GM21367 (cell line): ENCODE measurements around the gene MAP3K21.

Experiments
- ATAC-seq: cut with Tn5 transposase; IDR thresholded peaks from one replicate; pipeline ENCODE4 v1.9.1; 2021; ENCODE audit not compliant: unreplicated experiment

Gene MAP3K21

GRCh38 chr1:233327651-233328141 is at the start of gene MAP3K21:
MAP3K21 (plus strand) TSS chr1:233327724; CDS start chr1:233328029, 305 bp downstream.
- peak; percentile 38 for ATAC-seq

- no peak for ATAC-seq
Measured at GRCh38 chr1:233278631-233279030, 48.9 kb upstream of the MAP3K21 start.

DNA sequence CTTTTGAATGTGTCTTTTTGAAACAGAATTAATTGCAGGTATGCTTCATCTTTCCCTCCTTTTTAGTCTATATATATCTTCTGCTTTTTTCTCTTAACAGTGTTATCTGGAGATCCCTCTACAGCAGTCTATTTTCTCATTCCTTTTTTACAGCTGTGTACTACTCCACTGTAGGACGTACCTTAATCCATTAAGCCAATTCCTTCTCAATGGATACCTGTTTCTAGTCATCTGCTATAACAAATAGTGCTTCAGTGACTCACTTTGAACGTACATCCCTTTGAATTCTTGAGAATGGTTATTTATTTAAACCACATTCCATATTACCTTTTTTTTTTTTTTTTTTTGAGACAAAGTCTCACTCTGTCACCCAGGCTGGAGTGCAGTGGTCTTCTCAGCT is 47.6 kb upstream of the MAP3K21 start:
- no peak for ATAC-seq

- peak; percentile 90 for ATAC-seq
Measured at GRCh38 chr1:233281711-233282581, 45.6 kb upstream of the MAP3K21 start.

GRCh38 chr1:233282582-233282886 is 45.0 kb upstream of the MAP3K21 start:
- no peak for ATAC-seq

GRCh38 chr1:233289676-233290075 is 37.8 kb upstream of the MAP3K21 start:
- ATAC-seq = no peak

DNA sequence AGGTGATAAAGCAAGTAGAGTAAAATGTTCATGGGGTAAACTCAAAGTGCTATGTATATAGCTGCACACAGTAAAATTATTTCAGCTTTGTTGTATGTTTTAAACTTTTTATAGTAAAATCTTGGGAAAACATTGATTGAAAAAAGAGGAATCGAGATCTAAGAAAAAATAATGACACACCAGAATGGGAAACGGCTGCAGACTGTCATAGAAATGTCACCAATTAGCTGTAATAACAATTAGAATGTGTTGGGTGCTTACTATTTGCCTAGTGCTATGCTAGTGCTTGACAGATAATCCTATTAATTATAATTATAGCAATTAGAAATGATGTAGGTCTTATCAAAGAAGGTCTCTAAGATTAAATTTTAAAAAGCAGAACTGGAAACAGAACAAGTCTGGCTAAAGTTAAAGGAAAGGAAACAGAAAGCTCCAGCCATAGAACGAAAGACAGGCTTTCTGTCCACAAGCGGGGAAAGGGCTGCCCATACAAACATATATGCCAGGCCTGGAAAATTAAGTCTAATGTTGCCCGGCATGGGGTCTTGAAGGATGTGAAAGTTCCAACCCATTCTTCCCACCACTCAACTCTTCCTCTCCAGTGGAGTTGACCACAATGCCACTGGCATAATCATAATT is 37.0 kb upstream of the MAP3K21 start:
- ATAC-seq = no peak

DNA sequence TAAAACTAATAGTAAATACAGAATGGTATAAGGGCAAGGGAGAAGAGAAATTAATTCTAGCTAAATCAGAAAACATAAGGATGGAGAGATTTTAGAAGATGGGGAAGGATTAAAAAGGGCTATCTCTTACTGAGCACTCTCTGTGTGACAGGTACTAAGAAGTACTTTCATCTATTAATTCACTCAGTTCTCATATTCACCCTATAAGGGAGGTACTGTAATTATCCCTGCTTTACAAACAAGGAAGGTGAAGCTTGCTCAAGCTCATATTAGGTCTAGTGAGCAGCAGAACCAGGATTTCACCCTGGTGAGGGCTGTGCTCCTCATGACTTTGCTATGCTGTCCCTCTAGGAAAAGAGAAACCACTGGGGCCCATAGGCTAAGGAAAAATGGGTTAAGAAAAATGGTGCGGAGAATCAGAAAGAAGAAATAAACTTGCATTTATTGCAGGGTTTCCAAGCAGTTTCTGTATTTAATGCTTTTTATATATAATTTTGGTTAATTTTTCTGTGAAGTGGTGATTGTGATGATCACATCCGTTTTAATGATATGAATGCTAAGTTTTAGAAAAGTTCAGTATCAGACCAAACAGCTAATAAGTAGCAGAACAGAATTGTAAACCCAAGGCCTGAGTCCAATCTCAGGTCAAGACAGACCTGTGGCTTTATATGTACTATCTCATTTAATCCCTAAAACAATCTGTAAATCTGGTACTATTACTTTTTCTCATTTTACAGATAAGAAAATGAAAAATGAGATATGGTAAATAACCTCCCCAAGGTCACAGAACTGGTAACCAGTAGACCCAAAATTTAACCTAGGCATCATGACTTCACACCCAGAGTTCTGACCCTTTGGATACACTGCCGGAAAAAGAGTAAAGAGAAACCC is 33.7 kb upstream of the MAP3K21 start:
- ATAC-seq = no peak

DNA sequence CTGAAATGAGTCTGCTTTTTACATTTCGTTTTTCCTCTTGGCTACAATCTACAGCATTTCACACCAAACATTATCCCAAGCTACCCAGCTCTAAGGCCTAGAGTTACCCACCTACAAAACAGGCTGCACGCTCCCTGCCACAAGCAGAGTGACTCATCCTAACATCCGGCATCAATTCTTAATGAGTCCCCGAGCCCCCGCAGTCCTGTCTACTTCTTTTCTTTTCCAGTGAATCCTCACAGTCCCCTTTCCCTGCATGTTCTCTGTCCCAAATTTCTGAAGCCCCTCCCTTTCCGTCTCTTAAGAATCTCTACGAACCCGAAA is 32.6 kb upstream of the MAP3K21 start:
- ATAC-seq = no peak

- ATAC-seq = peak; percentile 95
Measured at GRCh38 chr1:233295237-233295974, 32.1 kb upstream of the MAP3K21 start, which contains the start of gene PCNX2. PCNX2 (minus strand) TSS chr1:233295725; CDS start chr1:233295478, 247 bp downstream.

DNA sequence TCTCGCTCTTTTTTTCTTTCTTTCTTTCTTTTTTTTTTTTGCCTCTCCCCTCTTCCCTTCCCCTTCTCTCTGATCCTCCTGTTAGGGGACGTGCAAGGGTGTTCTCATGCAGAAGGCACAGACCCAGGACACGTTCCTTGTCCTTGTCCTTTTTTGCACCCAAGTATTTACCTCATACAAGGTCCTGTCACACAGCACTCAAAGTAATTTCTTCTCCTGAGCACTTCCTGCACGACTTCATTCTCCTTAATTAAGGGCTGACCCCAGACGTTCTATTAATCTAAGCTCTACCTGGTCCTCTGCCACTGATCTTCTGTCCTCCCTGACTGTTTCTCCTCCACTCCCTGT is 31.6 kb upstream of the MAP3K21 start:
- ATAC-seq = no peak

DNA sequence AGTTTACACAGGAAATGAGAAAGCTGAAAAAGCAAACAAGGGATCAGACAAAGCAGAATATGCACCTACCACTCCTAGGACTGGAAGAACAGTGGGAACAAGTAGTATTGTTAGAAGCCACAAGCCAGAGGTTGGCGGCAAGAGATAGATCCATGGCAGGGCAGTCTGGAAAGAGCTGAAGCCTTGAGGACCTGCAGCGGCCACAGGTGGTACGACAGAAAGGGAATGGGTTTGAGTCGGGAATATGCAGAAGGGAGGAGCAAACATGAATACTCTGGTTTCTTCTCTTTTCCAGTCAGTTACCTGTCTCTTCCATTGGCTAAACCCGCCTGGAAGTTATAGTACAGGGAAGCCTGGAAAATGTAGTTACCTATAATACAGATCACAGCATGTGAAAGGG is 28.1 kb upstream of the MAP3K21 start:
- ATAC-seq = no peak

- ATAC-seq = no peak
Measured at GRCh38 chr1:233300326-233300725, 27.2 kb upstream of the MAP3K21 start.

DNA sequence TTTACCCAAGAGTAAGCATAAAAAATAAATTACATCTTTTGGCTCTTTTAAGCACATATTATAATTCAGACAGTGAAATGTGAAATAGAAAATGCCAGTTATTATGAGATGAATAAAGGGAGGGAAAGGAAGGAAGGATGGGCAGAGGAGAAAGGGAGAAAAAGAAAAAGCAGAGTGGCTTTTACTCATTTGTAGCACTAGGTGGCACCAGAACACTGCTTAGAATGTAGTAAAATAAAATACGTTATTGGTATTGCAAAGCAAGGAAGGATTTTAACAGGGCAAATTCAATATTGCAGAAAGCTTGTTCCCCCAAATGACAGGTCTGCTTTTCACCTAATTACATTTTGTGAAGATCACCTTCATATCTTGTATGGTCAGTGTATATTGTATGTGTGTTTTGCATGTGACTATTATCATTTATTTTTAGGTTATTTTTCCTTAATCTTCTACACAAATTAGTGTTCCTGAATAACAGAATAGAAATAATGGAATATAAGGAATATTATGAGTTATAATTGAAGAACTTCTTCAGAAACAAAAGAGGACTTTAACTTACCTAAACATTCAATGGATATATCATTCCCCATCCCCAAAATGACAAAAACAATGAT is 22.9 kb upstream of the MAP3K21 start:
- ATAC-seq = no peak

- no peak for ATAC-seq
Measured at GRCh38 chr1:233313434-233314155, 13.9 kb upstream of the MAP3K21 start.

- no peak for ATAC-seq
Measured at GRCh38 chr1:233315718-233316301, 11.7 kb upstream of the MAP3K21 start.

DNA sequence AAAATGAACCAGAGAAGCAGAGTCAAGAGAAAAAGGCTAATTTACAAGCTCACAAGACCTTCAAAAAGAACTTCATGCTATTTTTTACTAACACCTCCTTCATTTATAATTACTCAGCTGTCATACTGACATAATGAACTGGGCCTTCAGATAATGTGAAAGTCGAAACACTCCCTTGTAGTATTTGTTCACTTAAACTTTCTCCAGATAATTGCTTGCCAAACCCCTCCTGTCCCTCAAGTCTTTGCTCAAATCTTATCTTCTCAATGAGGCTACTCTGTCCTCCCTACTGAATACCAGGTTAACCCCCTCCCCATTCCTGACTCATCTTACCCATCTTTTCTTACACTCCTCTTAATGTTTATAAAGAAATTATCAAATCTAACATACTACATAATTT is 11.1 kb upstream of the MAP3K21 start:
- ATAC-seq = no peak

DNA sequence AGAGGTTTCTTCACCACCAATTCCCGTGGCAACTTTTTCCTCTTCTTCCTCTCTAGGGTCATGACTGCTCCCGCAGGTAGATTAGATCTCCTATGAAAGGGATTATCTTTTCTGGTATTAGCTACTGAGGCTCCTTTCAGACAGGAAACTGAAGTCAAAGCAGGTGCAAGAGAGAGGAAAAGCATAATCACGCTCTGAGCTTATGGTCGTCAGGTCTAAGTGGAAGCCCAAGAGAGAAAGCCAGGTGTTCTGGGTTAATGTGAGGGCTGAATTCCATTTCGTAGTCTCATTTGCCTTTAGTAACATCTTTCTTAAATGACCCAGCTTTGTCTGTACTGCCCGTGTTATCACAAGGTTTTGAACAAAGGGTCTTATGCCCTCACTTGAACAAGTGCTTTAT is 8.3 kb upstream of the MAP3K21 start:
- no peak for ATAC-seq

GRCh38 chr1:233320023-233320422 is 7.5 kb upstream of the MAP3K21 start:
- ATAC-seq = no peak
